Colonic mucosa (tissue), 4 donors: Measurements from ENCODE around the gene GLIS2. TPM values are rescaled to one million over a fixed set of nuclear protein-coding genes. Genes with fewer than 3 reads are reported as not detected.

ENCODE experiments used
- DNase-seq: peaks from one replicate; pipeline ENCODE4 v3.0.0-alpha.2; 2020
- H3K27ac ChIP-seq: fragments of 200-600 bp; one replicate; pipeline ENCODE4 v1.8.0; 2021
- H3K27me3 ChIP-seq: fragments of 200-600 bp; one replicate; pipeline ENCODE4 v1.8.0; 2021
- H3K36me3 ChIP-seq: fragments of 200-600 bp; one replicate; pipeline ENCODE4 v1.8.0; 2021
- H3K4me1 ChIP-seq: fragments of 200-600 bp; one replicate; pipeline ENCODE4 v1.8.0; 2021; ENCODE audit warnings: mild to moderate bottlenecking
- H3K4me3 ChIP-seq: fragments of 200-600 bp; one replicate; pipeline ENCODE4 v1.8.0; 2021
- H3K9ac ChIP-seq, 2 donors: one replicate each; pipeline ENCODE4 v1.7.0; 2013; ENCODE audit warnings: control low read depth in 2 of 2, low read depth in 2 of 2, low read length in 2 of 2
- H3K9me3 ChIP-seq: fragments of 200-600 bp; one replicate; pipeline ENCODE4 v1.8.0; 2021
- CTCF ChIP-seq: fragments of 200-600 bp; IDR thresholded peaks from one replicate; pipeline ENCODE4 v1.8.0; 2022; ENCODE audit warnings: antibody characterized with exemption, mild to moderate bottlenecking
- intact Hi-C: fragments of 100-400 bp; cut with DNase I; formaldehyde crosslinking; loops from one replicate; pipeline ENCODE4 v1.14.1; 2022
- total RNA-seq, 2 donors: library from RNA; stranded (reverse); fragmentation: NEBNext Ultra II Directional in 1 of 2; extraction: Animal tissue kit (Norgen Biotek cat#: 25700) in 1 of 2; gene quantifications; one replicate each; pipeline ENCODE4 v1.2.1, GENCODE V29; 2021
- donor health status: healthy.
- donor health status: DM: no; HTN: no; CAD: no.
- donor health status: DM: no; HTN: no; CAD: no.

The GLIS2 gene
- total RNA-seq, 2 donors from 2014 or later = 0.89 to 4.1 TPM

DNA sequence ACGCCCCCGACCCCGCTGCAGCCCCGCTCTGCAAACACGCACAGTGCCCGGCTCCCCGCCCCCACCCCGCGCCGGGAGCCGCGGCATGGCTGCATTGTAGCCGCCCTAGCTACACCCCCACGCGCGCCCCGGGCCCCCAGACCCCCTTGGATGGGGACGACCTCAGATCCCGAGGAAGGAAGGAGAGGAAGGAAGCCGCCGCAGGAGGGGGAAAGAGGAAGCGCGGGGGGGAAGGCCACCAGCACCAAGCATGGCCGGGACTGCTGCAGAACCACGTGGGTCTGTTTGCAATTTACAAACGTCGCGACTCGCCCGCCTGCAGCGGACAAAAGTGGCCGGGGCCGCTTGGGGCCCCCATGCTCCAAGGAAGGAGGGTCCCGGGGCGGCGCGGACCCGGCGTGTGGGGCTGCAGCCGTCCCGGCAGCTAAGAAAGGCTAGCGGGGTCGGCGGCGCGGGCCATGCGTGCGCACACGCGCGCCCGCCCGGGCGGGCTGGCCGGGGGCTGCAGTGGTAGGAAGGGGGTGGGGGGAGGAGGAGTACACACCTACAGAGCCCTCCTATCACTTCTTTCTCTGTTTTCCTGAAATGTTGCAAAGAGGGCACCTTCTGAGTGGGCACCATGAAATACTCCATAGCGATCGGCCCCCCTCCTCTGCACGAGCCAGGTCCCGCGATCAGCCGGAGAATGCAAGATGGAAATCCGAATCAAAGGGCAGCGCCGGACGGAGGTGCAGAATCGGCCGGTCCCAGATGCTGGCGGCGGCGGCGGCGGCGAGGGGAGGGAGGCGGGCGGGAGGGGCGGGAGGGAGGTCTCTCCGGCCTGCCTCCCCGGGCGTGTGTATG, 43.5 kb upstream of the GLIS2 start:
- Histone ChIP-seq H3K36me3 (no peaks in the 10 kb centered on the region), H3K27me3 (no peaks in the 10 kb centered on the region), H3K27ac (peak overlapping the region; percentile 90), H3K9me3 (no peaks in the 10 kb centered on the region), H3K4me3 (peak overlapping the region; percentile 87), H3K9ac (peak overlapping the region; percentile 60 to 84), H3K4me1 (peaks cover 6% of the 10 kb centered on the region)
- TF ChIP-seq CTCF = no peak
- intact Hi-C loops = no loop called here
- peak; percentile 69 for DNase-seq

DNA sequence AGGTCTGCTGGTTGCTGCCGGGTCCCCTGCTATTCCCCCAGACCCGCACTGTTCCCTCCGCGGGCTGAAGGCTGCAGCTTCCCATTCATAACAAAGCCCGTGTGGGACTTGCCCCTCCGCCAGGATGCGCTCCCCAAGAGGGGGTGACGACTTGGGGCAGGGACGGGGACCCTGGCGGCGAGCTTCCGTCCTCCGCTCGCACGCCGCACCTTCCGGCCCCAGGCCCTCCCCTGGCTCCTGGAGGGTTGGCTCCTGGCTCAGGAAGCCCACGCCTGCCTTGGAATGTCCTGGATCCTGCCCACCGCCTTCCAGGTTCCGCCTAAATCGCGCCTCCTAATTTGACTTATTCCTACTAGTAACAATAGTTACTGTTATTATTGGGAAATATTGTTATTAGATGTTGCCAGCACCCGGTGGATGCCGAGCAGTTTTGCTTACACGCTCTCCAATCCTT, 42.0 kb upstream of the GLIS2 start:
- TF ChIP-seq CTCF = peak; percentile 18
- H3K27me3 ChIP-seq = no peaks in the 10 kb centered on the region
- H3K9me3 ChIP-seq = no peaks in the 10 kb centered on the region
- H3K27ac ChIP-seq = peak overlapping the region; percentile 90
- no peaks in the 10 kb centered on the region for H3K36me3 ChIP-seq
- peak overlapping the region; percentile 87 for H3K4me3 ChIP-seq
- intact Hi-C loops = no loop called here
- peak overlapping the region; percentile 66 to 74 for H3K9ac ChIP-seq
- peaks cover 6% of the 10 kb centered on the region for H3K4me1 ChIP-seq
- DNase-seq = peak; percentile 56

- H3K9ac ChIP-seq = no peak overlapping the region
- no peak overlapping the region for H3K4me3 ChIP-seq
- H3K27me3 ChIP-seq = no peaks in the 10 kb centered on the region
- no peak for TF ChIP-seq CTCF
- no peaks in the 10 kb centered on the region for H3K36me3 ChIP-seq
- peaks cover 3% of the 10 kb centered on the region for H3K4me1 ChIP-seq
- no peaks in the 10 kb centered on the region for H3K9me3 ChIP-seq
- no peak for DNase-seq
- intact Hi-C loops = no loop called here
- no peak overlapping the region for H3K27ac ChIP-seq
Observed at GRCh38 chr16:4275861-4276260, 40.0 kb upstream of the GLIS2 start.

DNA sequence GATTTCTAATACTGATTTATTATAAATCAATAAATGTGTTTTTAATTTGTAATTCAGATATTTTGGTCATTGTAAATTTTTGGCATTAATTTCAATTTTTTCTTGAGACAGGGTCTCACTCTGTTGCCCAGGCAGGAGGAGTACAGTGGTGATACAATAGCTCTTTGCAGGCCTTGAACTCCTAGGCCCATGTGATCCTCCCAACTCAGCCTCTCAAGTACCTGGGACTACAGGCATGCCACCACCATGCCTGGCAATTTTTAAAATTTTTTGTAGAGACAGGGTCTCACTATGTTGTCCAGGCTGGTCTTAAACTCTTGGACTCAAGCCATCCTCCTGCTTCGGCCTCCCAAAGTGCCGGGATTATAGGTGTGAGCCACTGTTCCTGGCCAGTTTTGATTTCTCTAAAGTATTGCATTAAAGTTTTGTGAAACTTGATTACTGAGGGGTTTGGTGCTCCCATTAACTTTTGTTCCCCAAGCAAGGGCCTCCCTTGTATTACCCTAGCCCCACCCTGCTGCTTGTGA, 37.8 kb upstream of the GLIS2 start:
- H3K36me3 ChIP-seq = no peaks in the 10 kb centered on the region
- TF ChIP-seq CTCF = no peak
- H3K9me3 ChIP-seq = no peaks in the 10 kb centered on the region
- H3K27ac ChIP-seq = no peak overlapping the region
- no peak for DNase-seq
- H3K27me3 ChIP-seq = no peaks in the 10 kb centered on the region
- H3K9ac ChIP-seq = no peak overlapping the region
- no peaks in the 10 kb centered on the region for H3K4me1 ChIP-seq
- intact Hi-C loops = no loop called here
- no peak overlapping the region for H3K4me3 ChIP-seq

DNA sequence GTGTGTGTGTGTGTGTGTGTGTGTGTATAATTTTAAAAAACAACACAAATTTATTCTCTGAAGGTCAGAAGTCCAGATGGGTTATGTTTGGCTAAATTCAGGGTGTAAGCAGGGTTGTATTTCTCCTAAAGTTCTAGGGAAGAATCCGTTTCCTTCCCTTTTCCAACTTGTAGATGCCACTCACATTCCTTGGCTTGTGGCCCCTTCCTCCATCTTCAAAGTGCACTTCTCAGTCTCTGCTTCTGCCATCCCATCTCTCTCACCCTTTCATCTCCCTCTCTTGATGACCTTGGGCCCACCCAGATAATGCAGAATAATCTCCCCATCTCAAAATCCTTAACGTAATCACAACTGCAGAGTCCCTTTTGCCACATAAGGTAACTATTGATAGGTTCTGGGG, 35.2 kb upstream of the GLIS2 start:
- H3K9ac ChIP-seq = no peak overlapping the region
- no peaks in the 10 kb centered on the region for H3K36me3 ChIP-seq
- H3K27me3 ChIP-seq = no peaks in the 10 kb centered on the region
- TF ChIP-seq CTCF = no peak
- H3K4me3 ChIP-seq = no peak overlapping the region
- no peak for DNase-seq
- H3K4me1 ChIP-seq = no peaks in the 10 kb centered on the region
- intact Hi-C loops = no loop called here
- no peaks in the 10 kb centered on the region for H3K9me3 ChIP-seq
- no peak overlapping the region for H3K27ac ChIP-seq
